ENCODE measurements around the gene GANC.

DNA sequence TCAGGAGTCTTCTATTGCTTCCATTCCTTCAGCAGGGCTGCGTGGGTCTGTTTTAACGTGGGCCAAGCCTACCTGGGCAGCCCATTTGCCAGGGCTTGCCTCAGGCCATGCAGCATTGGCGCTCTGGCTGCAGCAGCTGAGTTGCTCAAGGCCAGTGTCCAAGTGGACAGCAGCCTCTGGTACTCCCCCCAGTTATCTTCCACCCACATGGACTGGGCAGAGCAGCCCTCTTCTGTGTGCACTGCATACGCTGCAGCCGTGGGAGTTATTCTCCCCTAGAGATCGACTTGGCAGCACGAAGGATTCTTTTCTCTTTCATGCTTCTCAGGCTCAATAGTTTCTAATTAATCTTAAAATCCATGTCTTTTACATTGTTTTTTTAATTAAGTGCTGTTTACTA lies 79.4 kb downstream of the GANC start:
- TF ChIP-seq, protein P1, sequence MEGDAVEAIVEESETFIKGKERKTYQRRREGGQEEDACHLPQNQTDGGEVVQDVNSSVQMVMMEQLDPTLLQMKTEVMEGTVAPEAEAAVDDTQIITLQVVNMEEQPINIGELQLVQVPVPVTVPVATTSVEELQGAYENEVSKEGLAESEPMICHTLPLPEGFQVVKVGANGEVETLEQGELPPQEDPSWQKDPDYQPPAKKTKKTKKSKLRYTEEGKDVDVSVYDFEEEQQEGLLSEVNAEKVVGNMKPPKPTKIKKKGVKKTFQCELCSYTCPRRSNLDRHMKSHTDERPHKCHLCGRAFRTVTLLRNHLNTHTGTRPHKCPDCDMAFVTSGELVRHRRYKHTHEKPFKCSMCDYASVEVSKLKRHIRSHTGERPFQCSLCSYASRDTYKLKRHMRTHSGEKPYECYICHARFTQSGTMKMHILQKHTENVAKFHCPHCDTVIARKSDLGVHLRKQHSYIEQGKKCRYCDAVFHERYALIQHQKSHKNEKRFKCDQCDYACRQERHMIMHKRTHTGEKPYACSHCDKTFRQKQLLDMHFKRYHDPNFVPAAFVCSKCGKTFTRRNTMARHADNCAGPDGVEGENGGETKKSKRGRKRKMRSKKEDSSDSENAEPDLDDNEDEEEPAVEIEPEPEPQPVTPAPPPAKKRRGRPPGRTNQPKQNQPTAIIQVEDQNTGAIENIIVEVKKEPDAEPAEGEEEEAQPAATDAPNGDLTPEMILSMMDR (IDR thresholded peaks at IDR 0.05; ENCODE audit: low read length), result no peak
- TF ChIP-seq EZH2 (optimal IDR thresholded peaks at IDR 0.05; ENCODE audit: low read depth, low read length) (no peak), EZH2phosphoT487 (IDR thresholded peaks at IDR 0.05; ENCODE audit: low read length) (no peak)

All from MM.1S (cell line).